Sigmoid colon (tissue), 4 donors: Measurements from ENCODE around the gene TBX4.

ENCODE experiments used
- EP300 ChIP-seq, 4 donors: sonication (generic); formaldehyde crosslinking; IDR thresholded peaks; one replicate each; pipeline ENCODE4 v1.6.1; 2017; ENCODE audit warnings: antibody characterized with exemption in 4 of 4
- POLR2A ChIP-seq, 2 donors: fragments of 450-650 bp; IDR thresholded peaks; one replicate each; pipeline ENCODE4 v1.6.1; 2016; ENCODE audit warnings: antibody characterized with exemption in 2 of 2, mild to moderate bottlenecking in 2 of 2, moderate library complexity in 2 of 2
- POLR2AphosphoS5 ChIP-seq, 4 donors: sonication (generic); formaldehyde crosslinking; IDR thresholded peaks; one replicate each; pipeline ENCODE4 v1.6.1; 2017; ENCODE audit warnings: antibody characterized with exemption in 4 of 4
- TF ChIP-seq, protein P1 (sequence below), 4 experiments: fragments of 450-650 bp in 3 of 4; fragments of 200-600 bp in 1 of 4; IDR thresholded peaks; one replicate each; pipeline ENCODE4 v1.5.1; 2016 to 2019; ENCODE audit warnings: antibody characterized with exemption in 4 of 4, mild to moderate bottlenecking in 3 of 4, moderate library complexity in 2 of 4

DNA sequence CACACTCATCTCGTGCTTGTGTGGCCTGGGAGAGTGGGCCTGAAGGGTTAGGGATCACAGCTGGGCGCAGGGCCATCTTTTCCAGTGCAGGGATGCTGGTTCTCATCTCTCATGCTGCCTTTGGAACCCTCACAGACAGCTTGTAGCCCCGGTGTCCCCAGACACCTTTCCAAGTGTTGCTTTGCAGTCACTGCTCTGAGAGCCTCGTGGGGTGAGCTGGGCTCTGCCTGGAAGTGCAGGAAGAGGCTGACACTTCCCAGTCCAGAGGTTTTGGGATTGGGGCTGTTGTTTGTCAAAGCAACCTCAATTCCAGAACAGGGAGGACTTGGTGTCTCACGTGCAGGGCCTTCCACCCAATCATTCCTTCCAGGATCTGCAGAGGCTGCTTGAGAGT lies 28.2 kb downstream of the TBX4 start:
- no peak for TF ChIP-seq POLR2A (IDR thresholded peaks at IDR 0.05)
- TF ChIP-seq, protein P1, sequence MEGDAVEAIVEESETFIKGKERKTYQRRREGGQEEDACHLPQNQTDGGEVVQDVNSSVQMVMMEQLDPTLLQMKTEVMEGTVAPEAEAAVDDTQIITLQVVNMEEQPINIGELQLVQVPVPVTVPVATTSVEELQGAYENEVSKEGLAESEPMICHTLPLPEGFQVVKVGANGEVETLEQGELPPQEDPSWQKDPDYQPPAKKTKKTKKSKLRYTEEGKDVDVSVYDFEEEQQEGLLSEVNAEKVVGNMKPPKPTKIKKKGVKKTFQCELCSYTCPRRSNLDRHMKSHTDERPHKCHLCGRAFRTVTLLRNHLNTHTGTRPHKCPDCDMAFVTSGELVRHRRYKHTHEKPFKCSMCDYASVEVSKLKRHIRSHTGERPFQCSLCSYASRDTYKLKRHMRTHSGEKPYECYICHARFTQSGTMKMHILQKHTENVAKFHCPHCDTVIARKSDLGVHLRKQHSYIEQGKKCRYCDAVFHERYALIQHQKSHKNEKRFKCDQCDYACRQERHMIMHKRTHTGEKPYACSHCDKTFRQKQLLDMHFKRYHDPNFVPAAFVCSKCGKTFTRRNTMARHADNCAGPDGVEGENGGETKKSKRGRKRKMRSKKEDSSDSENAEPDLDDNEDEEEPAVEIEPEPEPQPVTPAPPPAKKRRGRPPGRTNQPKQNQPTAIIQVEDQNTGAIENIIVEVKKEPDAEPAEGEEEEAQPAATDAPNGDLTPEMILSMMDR (IDR thresholded peaks at IDR 0.05): no peak
- no peak for TF ChIP-seq POLR2AphosphoS5 (IDR thresholded peaks at IDR 0.05)
- no peak for TF ChIP-seq EP300 (IDR thresholded peaks at IDR 0.05)
